WTC11 (cell line): ENCODE data around the gene TRIM42. TPM values are rescaled to one million over a fixed set of nuclear protein-coding genes. Genes with fewer than 3 reads are reported as not detected.

Experiments
- ATAC-seq: fragments of 200-7000 bp; cut with Tn5 transposase; 2 replicates; pipeline ENCODE4 v1.10.0; 2021; ENCODE audit warnings: mild to moderate bottlenecking, moderate library complexity
- CTCF ChIA-PET: fragments of 300-600 bp; sonication (Branson Sonifier 250); formaldehyde crosslinking; loops from one replicate; lab custom pipeline; 2021; ENCODE audit warnings: antibody characterized with exemption; lab: Charles Lee
- POLR2A ChIA-PET: fragments of 350-600 bp; sonication (Branson Sonifier 250); formaldehyde crosslinking; loops from one replicate; lab custom pipeline; 2021; ENCODE audit warnings: antibody characterized with exemption; lab: Charles Lee
- DNase-seq: peaks from one replicate; pipeline ENCODE4 v3.0.0; 2021; ENCODE audit warnings: low spot score
- H3K27ac Mint-ChIP-seq: 2 replicates; pipeline ENCODE4 v1.8.0; 2021; ENCODE audit warnings: mixed read lengths
- H3K27me3 Mint-ChIP-seq: 2 replicates; pipeline ENCODE4 v1.8.0; 2021; ENCODE audit warnings: low read depth, mild to moderate bottlenecking, moderate library complexity, mixed read lengths
- H3K36me3 Mint-ChIP-seq: 2 replicates; pipeline ENCODE4 v1.8.0; 2021; ENCODE audit warnings: mixed read lengths
- H3K4me1 Mint-ChIP-seq: 2 replicates; pipeline ENCODE4 v1.8.0; 2022; ENCODE audit warnings: mixed read lengths
- H3K4me3 Mint-ChIP-seq: 2 replicates; pipeline ENCODE4 v1.8.0; 2021; ENCODE audit warnings: mild to moderate bottlenecking, moderate library complexity, mixed read lengths
- H3K9me3 Mint-ChIP-seq: 2 replicates; pipeline ENCODE4 v1.8.0; 2021; ENCODE audit warnings: mixed read lengths
- AR ChIP-seq: fragments of 250-450 bp; sonication (Bioruptor Pico); IDR thresholded peaks from 2 replicates; pipeline ENCODE4 v1.9.0; 2021; ENCODE audit warnings: mild to moderate bottlenecking
- ARID4B ChIP-seq: sonication (generic); formaldehyde crosslinking; IDR thresholded peaks from 2 replicates; pipeline ENCODE4 v1.8.0; 2023; ENCODE audit warnings: missing genetic modification reagents, mild to moderate bottlenecking, borderline replicate concordance
- ESRRA ChIP-seq: sonication (generic); formaldehyde crosslinking; IDR thresholded peaks from 2 replicates; pipeline ENCODE4 v1.8.1; 2022; ENCODE audit warnings: mild to moderate bottlenecking, missing genetic modification reagents, borderline replicate concordance
- ETV6 ChIP-seq: sonication (generic); formaldehyde crosslinking; IDR thresholded peaks from 2 replicates; pipeline ENCODE4 v1.8.1; 2022; ENCODE audit warnings: mild to moderate bottlenecking, missing genetic modification reagents
- MYBL2 ChIP-seq: sonication (generic); formaldehyde crosslinking; IDR thresholded peaks from 2 replicates; pipeline ENCODE4 v1.8.1; 2023; ENCODE audit warnings: mild to moderate bottlenecking, moderate library complexity, missing genetic modification reagents
- ZBTB21 ChIP-seq: sonication (generic); formaldehyde crosslinking; IDR thresholded peaks from 2 replicates; pipeline ENCODE4 v1.8.1; 2023; ENCODE audit warnings: mild to moderate bottlenecking, missing genetic modification reagents, borderline replicate concordance
- ZNF263 ChIP-seq: sonication (generic); formaldehyde crosslinking; IDR thresholded peaks from 2 replicates; pipeline ENCODE4 v1.8.1; 2022; ENCODE audit warnings: low read depth, mild to moderate bottlenecking, moderate library complexity, missing genetic modification reagents
- ZNF423 ChIP-seq: fragments of 250-450 bp; sonication (Bioruptor Pico); IDR thresholded peaks from 2 replicates; pipeline ENCODE4 v2.1.2; 2022; ENCODE audit warnings: mild to moderate bottlenecking, moderate library complexity
- ZNF512 ChIP-seq: sonication (generic); formaldehyde crosslinking; IDR thresholded peaks from 2 replicates; pipeline ENCODE4 v1.8.1; 2022; ENCODE audit warnings: missing genetic modification reagents, borderline replicate concordance
- ZNF671 ChIP-seq: fragments of 250-450 bp; sonication (Bioruptor Pico); IDR thresholded peaks from 2 replicates; pipeline ENCODE4 v1.8.0; 2021; ENCODE audit warnings: mild to moderate bottlenecking
- total RNA-seq: library from RNA; stranded (reverse); gene quantifications from 3 replicates; pipeline ENCODE4 v1.2.3, GENCODE V29; 2021
- TF ChIP-seq, protein P1 (sequence below): sonication (generic); formaldehyde crosslinking; IDR thresholded peaks from 2 replicates; pipeline ENCODE4 v1.8.0; 2022; ENCODE audit warnings: mild to moderate bottlenecking, missing genetic modification reagents
- TF ChIP-seq, protein P2 (sequence below): sonication (generic); formaldehyde crosslinking; IDR thresholded peaks from 2 replicates; pipeline ENCODE4 v1.8.1; 2023; ENCODE audit warnings: mild to moderate bottlenecking, missing genetic modification reagents, moderate library complexity
- TF ChIP-seq, protein P3 (sequence below): sonication (generic); formaldehyde crosslinking; IDR thresholded peaks from 2 replicates; pipeline ENCODE4 v1.8.1; 2023; ENCODE audit warnings: mild to moderate bottlenecking, missing genetic modification reagents, moderate library complexity
- TF ChIP-seq, protein P4 (sequence below): sonication (generic); formaldehyde crosslinking; IDR thresholded peaks from 2 replicates; pipeline ENCODE4 v1.8.0; 2022; ENCODE audit warnings: mild to moderate bottlenecking, missing genetic modification reagents

TRIM42 gene
- total RNA-seq, 1 experiment from 2014 or later: not detected

DNA sequence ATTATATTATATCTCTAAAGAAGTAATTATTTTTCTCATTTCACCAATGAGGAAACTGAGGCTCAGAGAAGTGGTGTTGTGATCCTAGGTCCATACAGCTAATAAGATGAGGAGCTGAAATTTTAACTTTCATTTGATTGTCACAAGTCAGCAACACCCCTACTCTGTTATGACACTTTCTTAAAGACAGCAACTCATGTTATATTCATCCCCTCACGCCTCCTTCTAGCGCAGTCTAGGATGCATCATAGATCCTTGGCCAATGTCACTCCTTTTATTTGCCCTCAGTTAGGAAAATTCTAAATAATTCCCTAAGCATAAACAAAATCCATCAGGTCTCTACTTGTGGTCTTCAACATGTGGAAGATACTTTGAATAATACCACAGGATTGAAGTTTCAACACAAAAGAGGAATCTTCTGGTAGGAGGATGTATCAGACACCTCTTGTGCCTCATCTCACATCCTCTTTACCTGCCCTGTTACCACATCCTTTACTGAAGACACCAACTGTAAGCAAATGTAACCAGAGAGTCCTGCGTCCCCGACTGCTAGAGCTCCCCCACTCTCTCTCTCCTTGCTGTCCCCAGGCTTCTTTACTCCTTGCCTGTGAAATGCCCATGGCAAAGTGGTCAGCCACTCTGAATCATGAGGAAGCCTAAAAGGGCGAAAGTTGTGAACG, 53.7 kb downstream of the TRIM42 start:
- no peak for DNase-seq
- Mint-ChIP-seq H3K36me3 (no peaks in the 10 kb centered on the region; the same call in 1 of the 2 replicates), H3K27ac (no peak overlapping the region), H3K4me1 (peaks cover 22% of the 10 kb centered on the region), H3K27me3 (peaks cover 5% of the 10 kb centered on the region; the same call in 1 of the 2 replicates), H3K4me3 (no peak overlapping the region), H3K9me3 (peaks cover 10% of the 10 kb centered on the region; the same call in 1 of the 2 replicates)
- ATAC-seq: no peak
- ChIA-PET POLR2A (no interaction called here), CTCF (no interaction called here)
- TF ChIP-seq, protein P1, sequence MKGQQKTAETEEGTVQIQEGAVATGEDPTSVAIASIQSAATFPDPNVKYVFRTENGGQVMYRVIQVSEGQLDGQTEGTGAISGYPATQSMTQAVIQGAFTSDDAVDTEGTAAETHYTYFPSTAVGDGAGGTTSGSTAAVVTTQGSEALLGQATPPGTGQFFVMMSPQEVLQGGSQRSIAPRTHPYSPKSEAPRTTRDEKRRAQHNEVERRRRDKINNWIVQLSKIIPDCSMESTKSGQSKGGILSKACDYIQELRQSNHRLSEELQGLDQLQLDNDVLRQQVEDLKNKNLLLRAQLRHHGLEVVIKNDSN (CRISPR knock-in tag): no peak

- CTCF ChIA-PET: no interaction called here
- POLR2A ChIA-PET: no interaction called here
- Mint-ChIP-seq H3K27ac (no peak overlapping the region), H3K27me3 (peaks cover 5% of the 10 kb centered on the region; the same call in 1 of the 2 replicates), H3K36me3 (no peaks in the 10 kb centered on the region; the same call in 1 of the 2 replicates), H3K9me3 (peaks cover 10% of the 10 kb centered on the region; the same call in 1 of the 2 replicates), H3K4me3 (no peak overlapping the region), H3K4me1 (peaks cover 3% of the 10 kb centered on the region)
- TF ChIP-seq ZBTB21 (no peak), ARID4B (CRISPR knock-in tag) (no peak), ZNF263 (CRISPR knock-in tag) (no peak), ZNF671 (CRISPR knock-in tag) (no peak), ETV6 (CRISPR knock-in tag) (no peak), MYBL2 (no peak), AR (CRISPR knock-in tag) (no peak), ZNF423 (CRISPR knock-in tag) (no peak), ZNF512 (CRISPR knock-in tag) (no peak), ESRRA (CRISPR knock-in tag) (no peak)
- TF ChIP-seq, protein P2, sequence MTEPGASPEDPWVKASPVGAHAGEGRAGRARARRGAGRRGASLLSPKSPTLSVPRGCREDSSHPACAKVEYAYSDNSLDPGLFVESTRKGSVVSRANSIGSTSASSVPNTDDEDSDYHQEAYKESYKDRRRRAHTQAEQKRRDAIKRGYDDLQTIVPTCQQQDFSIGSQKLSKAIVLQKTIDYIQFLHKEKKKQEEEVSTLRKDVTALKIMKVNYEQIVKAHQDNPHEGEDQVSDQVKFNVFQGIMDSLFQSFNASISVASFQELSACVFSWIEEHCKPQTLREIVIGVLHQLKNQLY (CRISPR knock-in tag): no peak
- TF ChIP-seq, protein P3, sequence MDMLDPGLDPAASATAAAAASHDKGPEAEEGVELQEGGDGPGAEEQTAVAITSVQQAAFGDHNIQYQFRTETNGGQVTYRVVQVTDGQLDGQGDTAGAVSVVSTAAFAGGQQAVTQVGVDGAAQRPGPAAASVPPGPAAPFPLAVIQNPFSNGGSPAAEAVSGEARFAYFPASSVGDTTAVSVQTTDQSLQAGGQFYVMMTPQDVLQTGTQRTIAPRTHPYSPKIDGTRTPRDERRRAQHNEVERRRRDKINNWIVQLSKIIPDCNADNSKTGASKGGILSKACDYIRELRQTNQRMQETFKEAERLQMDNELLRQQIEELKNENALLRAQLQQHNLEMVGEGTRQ: no peak
- TF ChIP-seq, protein P4, sequence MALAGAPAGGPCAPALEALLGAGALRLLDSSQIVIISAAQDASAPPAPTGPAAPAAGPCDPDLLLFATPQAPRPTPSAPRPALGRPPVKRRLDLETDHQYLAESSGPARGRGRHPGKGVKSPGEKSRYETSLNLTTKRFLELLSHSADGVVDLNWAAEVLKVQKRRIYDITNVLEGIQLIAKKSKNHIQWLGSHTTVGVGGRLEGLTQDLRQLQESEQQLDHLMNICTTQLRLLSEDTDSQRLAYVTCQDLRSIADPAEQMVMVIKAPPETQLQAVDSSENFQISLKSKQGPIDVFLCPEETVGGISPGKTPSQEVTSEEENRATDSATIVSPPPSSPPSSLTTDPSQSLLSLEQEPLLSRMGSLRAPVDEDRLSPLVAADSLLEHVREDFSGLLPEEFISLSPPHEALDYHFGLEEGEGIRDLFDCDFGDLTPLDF (CRISPR knock-in tag): no peak
- TF ChIP-seq, protein P1 (CRISPR knock-in tag): no peak
- DNase-seq: no peak
- no peak for ATAC-seq
These were observed 55.8 kb downstream of the TRIM42 start for GRCh38 chr3:140733623-140734022.
